ENCODE measurements around the gene TNC. TPM values are rescaled to one million over a fixed set of nuclear protein-coding genes. Genes with fewer than 3 reads are reported as not detected.

Gene TNC
- total and polyA plus RNA-seq, 2 donors (not counting 1 experiment from before 2014, with no cell fraction given), result not detected

DNA sequence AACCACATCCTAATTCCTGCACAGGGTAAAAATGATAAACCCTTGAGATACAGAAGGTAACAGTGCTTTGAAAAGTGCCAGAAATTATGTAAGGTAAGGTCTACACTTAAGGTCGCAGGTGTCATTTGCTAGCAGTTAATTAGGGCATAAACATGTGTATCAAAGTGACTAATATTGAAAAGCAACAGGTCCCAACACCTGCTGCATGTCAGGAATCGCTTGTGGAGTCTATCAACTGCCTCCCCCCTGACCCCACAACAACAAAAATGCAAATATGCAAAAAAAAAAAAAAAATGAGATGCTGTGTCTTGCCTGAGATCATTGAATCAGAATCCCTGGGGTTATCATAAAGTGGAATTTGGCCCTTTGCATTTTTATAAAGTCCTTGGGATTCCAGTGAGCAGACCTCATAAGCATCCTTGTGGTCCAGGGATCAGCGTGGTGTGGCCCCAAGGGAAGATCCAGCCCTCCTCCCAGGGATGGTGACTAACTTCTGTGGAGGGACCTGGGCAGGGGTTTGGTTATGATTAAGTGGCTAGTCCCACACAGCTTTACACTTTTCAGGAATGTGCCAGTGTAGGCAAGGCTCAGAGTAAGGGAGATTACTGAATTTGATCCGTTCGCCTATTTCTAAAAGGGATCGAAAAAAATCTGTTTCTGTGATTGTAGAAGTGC, 95.1 kb downstream of the TNC start:
- Histone ChIP-seq H3K4me1 (ENCODE audit: control insufficient read depth in 2 of 2, insufficient read depth in 2 of 2, low read length in 2 of 2) (no peaks in the 10 kb centered on the region), H3K27ac (ENCODE audit: low read length in 2 of 2) (no peak overlapping the region), H3K4me3 (ENCODE audit: control extremely low read depth in 1 of 5, extremely low read depth in 1 of 5, insufficient read depth in 1 of 5, low read depth in 2 of 5, low read length in 4 of 5) (no peak overlapping the region), H2AFZ (ENCODE audit: insufficient read depth, low read depth, low read length, poor library complexity, severe bottlenecking) (no peak overlapping the region), H3K79me2 (ENCODE audit: control insufficient read depth, insufficient read depth, low read length) (no peaks in the 10 kb centered on the region), H4K20me1 (ENCODE audit: control insufficient read depth, insufficient read depth, low read length, poor library complexity, severe bottlenecking) (no peaks in the 10 kb centered on the region), H3K27me3 (replicated peaks in 1 of 4; ENCODE audit: control extremely low read depth in 1 of 4, control insufficient read depth in 3 of 4, insufficient read depth in 4 of 4, low read length in 3 of 4) (peaks cover 0 to 4% (median 0%) of the 10 kb centered on the region in 4 experiments), H3K36me3 (replicated peaks in 1 of 2; ENCODE audit: control extremely low read depth in 1 of 2, control insufficient read depth in 1 of 2, extremely low read depth in 1 of 2, insufficient read depth in 2 of 2, low read length in 1 of 2) (no peaks in the 10 kb centered on the region), H3K4me2 (replicated peaks; ENCODE audit: low read depth, low read length, poor library complexity, severe bottlenecking) (no peak overlapping the region), H3K9me3 (ENCODE audit: control extremely low read depth in 1 of 3, control insufficient read depth in 2 of 3, insufficient read depth in 1 of 3, low read length in 2 of 3) (no peaks in the 10 kb centered on the region), H3K9ac (ENCODE audit: low read length) (no peak overlapping the region)
- peaks cover 29% of the 10 kb centered on the region for H3K27me3 Mint-ChIP-seq
- no peak for TF ChIP-seq EZH2 (IDR thresholded peaks at IDR 0.05; ENCODE audit: borderline replicate concordance, insufficient read depth, low read depth, low read length, poor library complexity, severe bottlenecking)
- TF ChIP-seq, protein P1, sequence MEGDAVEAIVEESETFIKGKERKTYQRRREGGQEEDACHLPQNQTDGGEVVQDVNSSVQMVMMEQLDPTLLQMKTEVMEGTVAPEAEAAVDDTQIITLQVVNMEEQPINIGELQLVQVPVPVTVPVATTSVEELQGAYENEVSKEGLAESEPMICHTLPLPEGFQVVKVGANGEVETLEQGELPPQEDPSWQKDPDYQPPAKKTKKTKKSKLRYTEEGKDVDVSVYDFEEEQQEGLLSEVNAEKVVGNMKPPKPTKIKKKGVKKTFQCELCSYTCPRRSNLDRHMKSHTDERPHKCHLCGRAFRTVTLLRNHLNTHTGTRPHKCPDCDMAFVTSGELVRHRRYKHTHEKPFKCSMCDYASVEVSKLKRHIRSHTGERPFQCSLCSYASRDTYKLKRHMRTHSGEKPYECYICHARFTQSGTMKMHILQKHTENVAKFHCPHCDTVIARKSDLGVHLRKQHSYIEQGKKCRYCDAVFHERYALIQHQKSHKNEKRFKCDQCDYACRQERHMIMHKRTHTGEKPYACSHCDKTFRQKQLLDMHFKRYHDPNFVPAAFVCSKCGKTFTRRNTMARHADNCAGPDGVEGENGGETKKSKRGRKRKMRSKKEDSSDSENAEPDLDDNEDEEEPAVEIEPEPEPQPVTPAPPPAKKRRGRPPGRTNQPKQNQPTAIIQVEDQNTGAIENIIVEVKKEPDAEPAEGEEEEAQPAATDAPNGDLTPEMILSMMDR (IDR thresholded peaks at IDR 0.05), result no peak
- H3K4me1 Mint-ChIP-seq, result no peaks in the 10 kb centered on the region
- no peaks in the 10 kb centered on the region for H3K9me3 Mint-ChIP-seq (ENCODE audit: insufficient read depth)
- CTCF ChIA-PET, result interaction anchor here (5.1 kb wide), 1 partner anchor 8 kb away, joined by 18 read pairs; no protein-coding TSS in a partner anchor
- POLR2A ChIA-PET, result no interaction called here
- H3K27ac Mint-ChIP-seq, result no peak overlapping the region
- H3K4me3 Mint-ChIP-seq, result no peak overlapping the region
- DNase-seq, result no peak
- no peak for ATAC-seq (ENCODE audit: low read depth)
- intact Hi-C loops (cut with micrococcal nuclease), result no loop called here
- 96% methylated on average over 5 of the region's 6 CpGs for WGBS (ENCODE audit: insufficient coverage)

All from B cell (primary cell).